Fibroblast of lung (primary cell): ENCODE data around the gene NSUN3.

Experiments used
- CTCF ChIP-seq, 2 donors: IDR thresholded peaks in 1 of 2; conservative IDR thresholded peaks in 1 of 2; 1 replicate in 1 of 2; 2 replicates in 1 of 2; pipeline ENCODE4 v1.5.1; 2011 to 2012; ENCODE audit warnings: low read length in 2 of 2, control low read depth in 1 of 2, inconsistent platforms in 1 of 2, low read depth in 1 of 2, mild to moderate bottlenecking in 1 of 2
- EZH2 ChIP-seq: IDR thresholded peaks from 2 replicates; pipeline ENCODE4 v1.5.1; 2012; ENCODE audit warnings: low read length, control low read depth, mild to moderate bottlenecking; ENCODE audit errors: missing control alignments

GRCh38 chr3:94099311-94099710 is 36.5 kb downstream of the NSUN3 start:
- TF ChIP-seq CTCF (conservative IDR thresholded peaks at IDR 0.05 in 1 of 2, IDR thresholded peaks at IDR 0.05 in 1 of 2; ENCODE audit: low read depth in 1 of 2, low read length in 2 of 2) (no peak), EZH2 (no peak)
